HepG2 (cell line): ENCODE measurements around the gene TRIM37. TPM values are rescaled to one million over a fixed set of nuclear protein-coding genes. Genes with fewer than 3 reads are reported as not detected.

Experiments used
- ATAC-seq: fragments of 200-7000 bp; cut with Tn5 transposase; 3 replicates; pipeline ENCODE4 v1.9.1; 2020; ENCODE audit warnings: mild to moderate bottlenecking, moderate library complexity
- BruUV-seq: library from RNA; stranded (reverse); fragments of 400-500 nt; replicated peaks from 2 replicates; lab custom pipeline; 2021; lab: Mats Ljungman, UMichigan
- CTCF ChIA-PET: fragments of 300-600 bp; formaldehyde crosslinking; extraction: SDS; loops from one replicate; lab custom pipeline; 2021; ENCODE audit warnings: low total read pairs, inconsistent platforms, low intra/inter-chr PET ratio; lab: Yijun Ruan, JAX
- POLR2A ChIA-PET: fragments of 350-600 bp; sonication (Branson Sonifier 250); formaldehyde crosslinking; loops from one replicate; lab custom pipeline; 2020; ENCODE audit warnings: antibody characterized with exemption, inconsistent platforms; lab: Yijun Ruan, JAX
- DNase-seq: peaks from one replicate; pipeline ENCODE4 v3.0.0-alpha.2; 2015; ENCODE audit warnings: low spot score
- FAIRE-seq: peaks from 3 replicates; lab custom pipeline; 2011; peaks lifted over from hg19 to GRCh38; lab: Jason Lieb, UNC
- H2AFZ ChIP-seq: one replicate; pipeline ENCODE4 v1.6.1; 2011; ENCODE audit warnings: low read length, inconsistent platforms
- H3K27ac ChIP-seq: fragments of 300-600 bp; 3 replicates; pipeline ENCODE4 v1.8.0; 2011; ENCODE audit warnings: mixed run types, mild to moderate bottlenecking, mixed read lengths, low read length, inconsistent platforms; ENCODE audit not compliant: insufficient read depth; ENCODE audit errors: extremely low read length
- H3K27me3 ChIP-seq, 2 experiments: fragments of 200-600 bp in 1 of 2; 2 replicates in 1 of 2; 3 replicates in 1 of 2; pipeline versions ENCODE4 v1.6.0 to v1.8.0; 2011; ENCODE audit warnings: low read length in 2 of 2, mild to moderate bottlenecking in 2 of 2, moderate library complexity in 2 of 2, inconsistent platforms in 1 of 2; ENCODE audit not compliant: insufficient read depth in 2 of 2, control insufficient read depth in 1 of 2
- H3K36me3 ChIP-seq, 2 experiments: fragments of 200-600 bp in 1 of 2; replicated peaks in 1 of 2; 2 replicates in 1 of 2; 3 replicates in 1 of 2; pipeline versions ENCODE4 v1.5.1 to v1.8.0; 2011; ENCODE audit warnings: low read length in 2 of 2, inconsistent platforms in 1 of 2; ENCODE audit not compliant: insufficient read depth in 2 of 2, control insufficient read depth in 1 of 2
- H3K4me1 ChIP-seq: 2 replicates; pipeline ENCODE4 v1.5.1; 2012; ENCODE audit warnings: low read length, inconsistent platforms; ENCODE audit not compliant: insufficient read depth
- H3K4me2 ChIP-seq: 2 replicates; pipeline ENCODE4 v1.6.0; 2011; ENCODE audit warnings: low read depth, low read length, inconsistent platforms
- H3K4me3 ChIP-seq, 3 experiments: fragments of 200-600 bp in 1 of 3; sonication (generic), shearing (Covaris generic) in 1 of 3; replicated peaks in 1 of 3; 2 replicates each; pipeline ENCODE4 v1.5.1; 2011 to 2016; ENCODE audit warnings: low read length in 3 of 3, inconsistent platforms in 2 of 3, low read depth in 2 of 3, mild to moderate bottlenecking in 2 of 3, control low read depth in 1 of 3, mixed read lengths in 1 of 3; ENCODE audit not compliant: insufficient read depth in 1 of 3
- H3K79me2 ChIP-seq: one replicate; pipeline ENCODE4 v1.6.1; 2011; ENCODE audit warnings: low read length, inconsistent platforms; ENCODE audit not compliant: insufficient read depth
- H3K9ac ChIP-seq: 2 replicates; pipeline ENCODE4 v1.6.0; 2011; ENCODE audit warnings: mild to moderate bottlenecking, low read depth, low read length, inconsistent platforms; ENCODE audit not compliant: insufficient read depth
- H3K9me3 ChIP-seq: 2 replicates; pipeline ENCODE4 v1.5.1; 2012; ENCODE audit warnings: mild to moderate bottlenecking, low read length
- H4K20me1 ChIP-seq: 2 replicates; pipeline ENCODE4 v1.6.0; 2011; ENCODE audit warnings: inconsistent platforms, mild to moderate bottlenecking, low read length, moderate library complexity; ENCODE audit not compliant: insufficient read depth
- BORCS8-MEF2B ChIP-seq: sonication (generic); formaldehyde crosslinking; IDR thresholded peaks from 2 replicates; pipeline ENCODE4 v1.8.0; 2022; ENCODE audit warnings: mild to moderate bottlenecking, missing genetic modification reagents
- CC2D1A ChIP-seq: sonication (generic); formaldehyde crosslinking; IDR thresholded peaks from 2 replicates; pipeline ENCODE4 v1.8.1; 2023; ENCODE audit warnings: mild to moderate bottlenecking, missing genetic modification reagents
- CHCHD3 ChIP-seq: sonication (generic); formaldehyde crosslinking; IDR thresholded peaks from 2 replicates; pipeline ENCODE4 v1.8.0; 2022; ENCODE audit warnings: mild to moderate bottlenecking, missing genetic modification reagents, moderate library complexity
- DMTF1 ChIP-seq: sonication (generic); formaldehyde crosslinking; IDR thresholded peaks from 2 replicates; pipeline ENCODE4 v1.4.0; 2020; ENCODE audit warnings: mild to moderate bottlenecking, missing genetic modification reagents
- EEA1 ChIP-seq: sonication (generic); formaldehyde crosslinking; IDR thresholded peaks from 2 replicates; pipeline ENCODE4 v1.5.1; 2020; ENCODE audit warnings: mild to moderate bottlenecking, missing genetic modification reagents, borderline replicate concordance
- HNF4G ChIP-seq, 2 experiments: sonication (generic) in 1 of 2; formaldehyde crosslinking in 1 of 2; IDR thresholded peaks; 2 replicates each; pipeline versions ENCODE4 v1.4.0 to v1.6.1; 2011 to 2020; ENCODE audit warnings: borderline replicate concordance in 2 of 2, low read depth in 2 of 2, mild to moderate bottlenecking in 2 of 2, low read length in 1 of 2, missing genetic modification reagents in 1 of 2, moderate library complexity in 1 of 2
- IKZF5 ChIP-seq: IDR thresholded peaks from 2 replicates; pipeline ENCODE4 v1.6.1; 2018; ENCODE audit warnings: missing genetic modification reagents, mild to moderate bottlenecking, missing compliant biosample characterization
- MIXL1 ChIP-seq: IDR thresholded peaks from 2 replicates; pipeline ENCODE4 v1.6.1; 2016
- TOPORS ChIP-seq: sonication (generic); formaldehyde crosslinking; IDR thresholded peaks from 2 replicates; pipeline ENCODE4 v1.8.0; 2023; ENCODE audit warnings: mild to moderate bottlenecking, missing genetic modification reagents
- ZBTB4 ChIP-seq: sonication (generic); formaldehyde crosslinking; IDR thresholded peaks from 2 replicates; pipeline ENCODE4 v1.4.0; 2020; ENCODE audit warnings: missing genetic modification reagents, mild to moderate bottlenecking, borderline replicate concordance
- ZEB1 ChIP-seq: IDR thresholded peaks from 2 replicates; pipeline ENCODE4 v1.6.1; 2012; ENCODE audit warnings: mild to moderate bottlenecking, low read depth, inconsistent platforms; ENCODE audit not compliant: insufficient replicate concordance
- ZNF772 ChIP-seq: sonication (generic); formaldehyde crosslinking; IDR thresholded peaks from 2 replicates; pipeline ENCODE4 v1.5.0; 2020; ENCODE audit warnings: mild to moderate bottlenecking, missing genetic modification reagents
- ZNF780A ChIP-seq: sonication (generic); formaldehyde crosslinking; IDR thresholded peaks from 2 replicates; pipeline ENCODE4 v1.8.0; 2022; ENCODE audit warnings: mild to moderate bottlenecking, missing genetic modification reagents, moderate library complexity
- WGBS: methylation state at CpG from one replicate; pipeline ENCODE4 v1.1.6; 2017; ENCODE audit warnings: low lambda C conversion rate; 5-methylcytosine and 5-hydroxymethylcytosine counted together
- in situ Hi-C: cut with HindIII; loops from 2 replicates; pipeline ENCODE4 v1.10.0; 2017; ENCODE audit warnings: low pct_unique_long_range_greater_than_20kb; ENCODE audit not compliant: extremely low pct_ligation_motif_present
- intact Hi-C: fragments of 100-400 bp; cut with micrococcal nuclease; formaldehyde crosslinking; loops from one replicate; pipeline ENCODE4 v1.10.0; 2022; ENCODE audit not compliant: unreplicated experiment
- polyA plus RNA-seq, 8 experiments: library from polyadenylated mRNA; depleted of rRNA in 3 of 8; stranded (reverse) in 7 of 8; unstranded in 1 of 8; fragments of >200 nt; fragmentation: Illumina TruSeq in 4 of 8; extraction: Trizol in 4 of 8; gene quantifications; 2 replicates each; pipeline versions ENCODE4 v1.2.1 to v1.2.3, GENCODE V29; 2011 to 2016; ENCODE audit warnings: low read depth in 4 of 8, missing spikeins in 1 of 8, mixed read lengths in 1 of 8; ENCODE audit not compliant: insufficient read depth in 1 of 8
- total RNA-seq, 5 experiments: library from RNA; depleted of rRNA; stranded (reverse); fragments of >200 nt; fragmentation: Illumina TruSeq; extraction: Trizol; gene quantifications; 2 replicates each; pipeline ENCODE4 v1.2.3, GENCODE V29; 2016; ENCODE audit warnings: low read depth in 1 of 5

TRIM37 gene
- total and polyA plus RNA-seq, 2 of the 13 experiments (the other 11 are each of a cell fraction or from before 2014, with no cell fraction given), result 12.4 to 39.1 TPM

- POLR2A ChIA-PET, result no interaction called here
- CTCF ChIA-PET, result no interaction called here
- Histone ChIP-seq H3K4me3 (no peak overlapping the region), H3K9me3 (no peaks in the 10 kb centered on the region), H3K79me2 (peaks cover 100% of the 10 kb centered on the region), H3K27me3 (no peaks in the 10 kb centered on the region; a peak in 1 of 5 replicates), H3K27ac (no peak overlapping the region), H3K4me1 (peaks cover 56% of the 10 kb centered on the region), H4K20me1 (no peaks in the 10 kb centered on the region; the same call in none of the 2 replicates), H3K36me3 (peaks cover 3 to 9% of the 10 kb centered on the region in 2 experiments; a peak in 2 of 5 replicates), H3K4me2 (no peak overlapping the region), H2AFZ (no peak overlapping the region), H3K9ac (no peak overlapping the region)
- in situ Hi-C loops, result loop anchor here (5.0 kb wide), 1 partner anchor 42 kb away; the partner anchor contains the start of gene TRIM37
- TF ChIP-seq ZEB1 (no peak), ZNF772 (no peak), CC2D1A (CRISPR knock-in tag) (no peak), HNF4G (IDR thresholded peaks at IDR 0.05; ENCODE audit: borderline replicate concordance, low read depth, low read length) (no peak), HNF4G (CRISPR knock-in tag; IDR thresholded peaks at IDR 0.05; ENCODE audit: borderline replicate concordance, low read depth) (no peak), IKZF5 (CRISPR knock-in tag) (no peak), CHCHD3 (CRISPR knock-in tag) (no peak), DMTF1 (CRISPR knock-in tag) (no peak), BORCS8-MEF2B (CRISPR knock-in tag) (no peak), MIXL1 (no peak), ZBTB4 (no peak), TOPORS (no peak), ZNF780A (CRISPR knock-in tag) (no peak), EEA1 (CRISPR knock-in tag) (no peak)
- intact Hi-C loops, result no loop called here
- no peak for DNase-seq
- FAIRE-seq, result no peak
- ATAC-seq, result no peak
- BruUV-seq, result no TSS peak
- WGBS, result 92% methylated on average over 2 of the region's 2 CpGs
Measured at GRCh38 chr17:59149051-59149450, 42.4 kb upstream of the TRIM37 start.
